HEK293 (cell line): ENCODE results near the gene COASY.

Experiments
- HIC1 ChIP-seq: fragments of 450-650 bp; formaldehyde crosslinking; IDR thresholded peaks from 2 replicates; pipeline ENCODE4 v1.5.1; 2016; ENCODE audit warnings: missing biosample characterization, missing genetic modification characterization
- KLF1 ChIP-seq: fragments of 450-650 bp; formaldehyde crosslinking; IDR thresholded peaks from 2 replicates; pipeline ENCODE4 v1.5.1; 2016; ENCODE audit warnings: missing biosample characterization, missing genetic modification characterization
- PATZ1 ChIP-seq: fragments of 450-650 bp; formaldehyde crosslinking; IDR thresholded peaks from 2 replicates; pipeline ENCODE4 v1.5.1; 2016; ENCODE audit warnings: missing biosample characterization, missing genetic modification characterization
- PBX3 ChIP-seq: sonication (generic); formaldehyde crosslinking; IDR thresholded peaks from 2 replicates; pipeline ENCODE4 v1.8.1; 2022; ENCODE audit warnings: mild to moderate bottlenecking, moderate library complexity, missing genetic modification reagents
- PRDM10 ChIP-seq: fragments of 450-650 bp; formaldehyde crosslinking; IDR thresholded peaks from 2 replicates; pipeline ENCODE4 v1.5.1; 2016; ENCODE audit warnings: missing biosample characterization, missing genetic modification characterization
- SCRT2 ChIP-seq: fragments of 450-650 bp; formaldehyde crosslinking; IDR thresholded peaks from 2 replicates; pipeline ENCODE4 v1.5.1; 2016; ENCODE audit warnings: missing biosample characterization, missing genetic modification characterization
- SP2 ChIP-seq: fragments of 450-650 bp; formaldehyde crosslinking; IDR thresholded peaks from 2 replicates; pipeline ENCODE4 v1.5.1; 2016; ENCODE audit warnings: missing biosample characterization, missing genetic modification characterization
- SP3 ChIP-seq: fragments of 450-650 bp; formaldehyde crosslinking; IDR thresholded peaks from 2 replicates; pipeline ENCODE4 v1.5.1; 2016; ENCODE audit warnings: missing biosample characterization, missing genetic modification characterization
- SP7 ChIP-seq: fragments of 450-650 bp; formaldehyde crosslinking; IDR thresholded peaks from 2 replicates; pipeline ENCODE4 v1.5.1; 2016; ENCODE audit warnings: missing biosample characterization, missing genetic modification characterization
- YY2 ChIP-seq: fragments of 450-650 bp; formaldehyde crosslinking; IDR thresholded peaks from 2 replicates; pipeline ENCODE4 v1.5.1; 2016; ENCODE audit warnings: missing biosample characterization, missing genetic modification characterization
- ZBTB10 ChIP-seq: fragments of 450-650 bp; formaldehyde crosslinking; IDR thresholded peaks from 2 replicates; pipeline ENCODE4 v1.5.1; 2016; ENCODE audit warnings: missing biosample characterization, missing genetic modification characterization
- ZBTB17 ChIP-seq: fragments of 450-650 bp; formaldehyde crosslinking; IDR thresholded peaks from 2 replicates; pipeline ENCODE4 v1.5.1; 2016; ENCODE audit warnings: missing biosample characterization, missing genetic modification characterization
- ZBTB26 ChIP-seq: fragments of 450-650 bp; formaldehyde crosslinking; optimal IDR thresholded peaks from 2 replicates; pipeline ENCODE3; 2016; ENCODE audit warnings: missing biosample characterization, mild to moderate bottlenecking, missing genetic modification characterization
- ZEB2 ChIP-seq: fragments of 450-650 bp; formaldehyde crosslinking; IDR thresholded peaks from 2 replicates; pipeline ENCODE4 v1.5.1; 2016; ENCODE audit warnings: missing biosample characterization, missing genetic modification characterization
- ZFP37 ChIP-seq: fragments of 450-650 bp; formaldehyde crosslinking; IDR thresholded peaks from 2 replicates; pipeline ENCODE4 v1.5.1; 2016; ENCODE audit warnings: missing biosample characterization, missing genetic modification characterization
- ZIC2 ChIP-seq: fragments of 450-650 bp; formaldehyde crosslinking; IDR thresholded peaks from 2 replicates; pipeline ENCODE4 v1.5.1; 2016; ENCODE audit warnings: missing biosample characterization, missing genetic modification characterization
- ZNF2 ChIP-seq: fragments of 450-650 bp; formaldehyde crosslinking; IDR thresholded peaks from 2 replicates; pipeline ENCODE4 v1.5.1; 2016; ENCODE audit warnings: missing biosample characterization, missing genetic modification characterization
- ZNF335 ChIP-seq: fragments of 450-650 bp; formaldehyde crosslinking; conservative IDR thresholded peaks from 2 replicates; pipeline ENCODE4 v1.5.1; 2016; ENCODE audit warnings: missing biosample characterization, missing genetic modification characterization
- ZNF341 ChIP-seq: fragments of 450-650 bp; formaldehyde crosslinking; IDR thresholded peaks from 2 replicates; pipeline ENCODE4; 2016; ENCODE audit warnings: low read depth, missing biosample characterization, missing genetic modification characterization
- ZNF37A ChIP-seq: fragments of 450-650 bp; IDR thresholded peaks from 2 replicates; pipeline ENCODE4 v1.5.1; 2018; ENCODE audit warnings: missing biosample characterization, missing genetic modification characterization
- ZNF449 ChIP-seq: fragments of 450-650 bp; formaldehyde crosslinking; IDR thresholded peaks from 2 replicates; pipeline ENCODE4 v1.5.1; 2017; ENCODE audit warnings: missing biosample characterization, mild to moderate bottlenecking, missing genetic modification characterization, moderate library complexity
- ZNF707 ChIP-seq: fragments of 450-650 bp; formaldehyde crosslinking; IDR thresholded peaks from 2 replicates; pipeline ENCODE4 v1.5.1; 2016; ENCODE audit warnings: missing biosample characterization, missing genetic modification characterization
- ZNF776 ChIP-seq: fragments of 450-650 bp; formaldehyde crosslinking; IDR thresholded peaks from 2 replicates; pipeline ENCODE4 v1.5.0; 2017; ENCODE audit warnings: missing biosample characterization, missing genetic modification characterization, borderline replicate concordance
- ZXDB ChIP-seq: fragments of 450-650 bp; formaldehyde crosslinking; IDR thresholded peaks from 2 replicates; pipeline ENCODE4 v1.5.1; 2016; ENCODE audit warnings: missing biosample characterization, missing genetic modification characterization

The COASY gene

GRCh38 chr17:42536372-42537155, 25.4 kb upstream of the COASY start (continued):
- peak; percentile 72 for TF ChIP-seq ZBTB10
- peak; percentile 81 for TF ChIP-seq HIC1 (tag by site-specific recombination)
- TF ChIP-seq ZNF776 (tag by site-specific recombination) = no peak
- TF ChIP-seq ZNF449 (tag by site-specific recombination) = peak; percentile 61; the same call in 1 of the 2 replicates
- TF ChIP-seq SP2 (tag by site-specific recombination) = peak; percentile 72
- TF ChIP-seq SP7 (tag by site-specific recombination) = peak; percentile 69; the same call in 1 of the 2 replicates
- no peak for TF ChIP-seq ZXDB (tag by site-specific recombination)
- TF ChIP-seq SP3 = peak; percentile 62
- no peak for TF ChIP-seq YY2
- TF ChIP-seq ZNF2 (tag by site-specific recombination) = peak; percentile 91
- TF ChIP-seq PATZ1 (tag by site-specific recombination) = peak; percentile 94
- TF ChIP-seq ZBTB26 (tag by site-specific recombination) = peak; percentile 70
- no peak for TF ChIP-seq ZFP37
- TF ChIP-seq ZNF707 (tag by site-specific recombination) = no peak
- no peak; the same call in 1 of the 2 replicates for TF ChIP-seq PBX3 (CRISPR knock-in tag)
- peak; percentile 77 for TF ChIP-seq PRDM10 (tag by site-specific recombination)
- peak; percentile 67 for TF ChIP-seq ZIC2 (tag by site-specific recombination)
- no peak for TF ChIP-seq ZNF37A (tag by site-specific recombination)
- peak; percentile 83 for TF ChIP-seq SCRT2 (tag by site-specific recombination)
- TF ChIP-seq ZNF335 (tag by site-specific recombination) = peak; percentile 53
- peak; percentile 78 for TF ChIP-seq ZNF341
- TF ChIP-seq ZEB2 (tag by site-specific recombination) = peak; percentile 88
- peak; percentile 88 for TF ChIP-seq KLF1 (tag by site-specific recombination)
- peak; percentile 55 for TF ChIP-seq ZBTB17 (tag by site-specific recombination)
